LNCAP (cell line): ENCODE data around the gene C10orf105.

Experiments used
- TF ChIP-seq, protein P1 (sequence below): fragments of 450-650 bp; IDR thresholded peaks from 2 replicates; pipeline ENCODE4 v1.5.1; 2017; ENCODE audit warnings: mild to moderate bottlenecking

The C10orf105 gene

DNA sequence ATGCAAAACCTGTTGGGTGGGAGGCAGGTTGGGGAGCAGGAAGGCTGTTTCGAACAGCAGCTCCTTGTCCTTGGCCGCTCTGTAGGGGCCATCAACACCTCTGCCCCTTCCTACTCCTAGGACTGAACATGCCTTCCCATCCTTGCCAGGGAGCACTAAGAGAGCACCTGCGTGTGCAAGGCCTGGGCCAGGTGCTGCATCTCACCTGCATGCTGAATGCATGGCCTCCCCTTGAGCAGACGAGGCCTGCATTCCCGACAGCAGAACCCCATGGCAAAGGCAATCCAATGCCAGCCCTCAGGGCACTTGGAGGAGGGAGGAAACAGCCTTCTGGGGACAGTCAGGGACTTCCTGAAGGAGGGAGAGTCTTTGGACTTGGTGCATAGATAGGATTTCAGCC is 42.7 kb upstream of the C10orf105 start:
- TF ChIP-seq, protein P1, sequence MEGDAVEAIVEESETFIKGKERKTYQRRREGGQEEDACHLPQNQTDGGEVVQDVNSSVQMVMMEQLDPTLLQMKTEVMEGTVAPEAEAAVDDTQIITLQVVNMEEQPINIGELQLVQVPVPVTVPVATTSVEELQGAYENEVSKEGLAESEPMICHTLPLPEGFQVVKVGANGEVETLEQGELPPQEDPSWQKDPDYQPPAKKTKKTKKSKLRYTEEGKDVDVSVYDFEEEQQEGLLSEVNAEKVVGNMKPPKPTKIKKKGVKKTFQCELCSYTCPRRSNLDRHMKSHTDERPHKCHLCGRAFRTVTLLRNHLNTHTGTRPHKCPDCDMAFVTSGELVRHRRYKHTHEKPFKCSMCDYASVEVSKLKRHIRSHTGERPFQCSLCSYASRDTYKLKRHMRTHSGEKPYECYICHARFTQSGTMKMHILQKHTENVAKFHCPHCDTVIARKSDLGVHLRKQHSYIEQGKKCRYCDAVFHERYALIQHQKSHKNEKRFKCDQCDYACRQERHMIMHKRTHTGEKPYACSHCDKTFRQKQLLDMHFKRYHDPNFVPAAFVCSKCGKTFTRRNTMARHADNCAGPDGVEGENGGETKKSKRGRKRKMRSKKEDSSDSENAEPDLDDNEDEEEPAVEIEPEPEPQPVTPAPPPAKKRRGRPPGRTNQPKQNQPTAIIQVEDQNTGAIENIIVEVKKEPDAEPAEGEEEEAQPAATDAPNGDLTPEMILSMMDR: no peak

DNA sequence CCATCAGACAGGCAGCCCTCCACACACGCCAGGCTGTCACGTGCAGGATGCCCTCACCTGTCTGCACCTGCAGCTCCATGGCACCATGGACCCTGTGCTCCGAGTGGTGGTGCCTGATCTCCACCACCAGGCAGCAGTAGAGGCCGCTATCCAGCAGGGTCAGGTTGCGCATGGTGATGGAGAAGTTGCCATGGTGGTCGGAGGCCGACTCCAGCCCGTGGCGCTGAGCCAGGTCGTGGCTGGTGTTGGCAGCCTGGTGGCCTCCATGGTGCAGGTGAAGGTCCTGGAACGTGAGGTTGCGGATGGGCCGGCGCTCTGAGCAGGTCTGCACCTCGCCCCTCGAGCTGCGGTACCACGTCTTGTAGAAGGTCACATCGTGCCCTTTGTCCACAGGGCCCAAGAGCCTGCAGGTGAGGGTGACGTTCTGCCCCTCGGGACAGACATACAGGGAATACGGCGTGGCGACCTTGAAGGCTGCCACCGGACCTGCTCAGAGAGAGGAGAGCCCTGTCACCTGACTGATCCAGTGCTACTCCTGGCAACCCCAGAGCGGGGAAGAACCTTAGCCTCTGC is 42.0 kb upstream of the C10orf105 start:
- TF ChIP-seq, protein P1: no peak

DNA sequence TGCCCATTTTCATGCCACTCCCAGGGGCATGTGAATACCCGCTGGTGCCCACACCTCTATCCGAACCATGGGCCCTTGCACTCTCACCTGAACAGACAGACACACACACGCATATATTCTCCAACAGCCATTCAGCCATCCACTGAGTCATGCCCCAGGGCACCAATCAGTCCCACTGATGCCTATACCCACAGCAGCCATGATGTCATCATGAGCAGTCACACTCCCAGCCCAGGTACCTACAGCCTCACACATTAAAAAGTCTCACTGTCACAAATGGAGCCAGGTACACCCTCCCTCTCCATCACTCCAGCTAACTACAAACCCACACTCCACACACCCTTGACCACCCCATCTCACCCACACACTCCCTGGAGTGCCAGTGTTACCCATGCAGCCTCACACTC is 41.5 kb upstream of the C10orf105 start:
- TF ChIP-seq, protein P1: no peak

DNA sequence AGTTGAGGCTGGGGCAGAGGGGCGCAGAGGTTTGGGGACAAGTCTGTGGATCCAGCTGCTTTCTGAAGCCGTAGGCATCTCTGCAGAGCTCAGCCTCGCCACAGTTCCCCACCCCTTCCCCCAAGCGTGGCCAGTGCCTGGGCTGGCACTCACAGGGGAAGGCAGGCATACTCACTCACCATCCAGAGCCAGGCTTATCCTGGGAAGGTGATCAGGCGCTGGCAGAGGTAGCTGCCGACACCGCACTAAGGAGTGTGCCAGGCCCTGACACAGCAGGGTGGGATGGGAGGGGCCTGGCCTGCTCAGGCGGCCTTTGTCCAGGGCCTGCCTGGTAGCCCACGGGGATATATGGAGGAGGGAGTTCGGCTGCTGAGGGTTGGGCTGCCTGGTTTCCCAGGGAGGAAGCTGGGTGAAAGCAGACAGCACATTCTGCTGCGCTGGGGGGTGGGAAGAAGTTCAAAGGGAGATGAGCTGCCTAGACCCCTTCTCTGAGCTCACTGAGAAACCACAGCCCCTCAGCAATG is 37.9 kb upstream of the C10orf105 start:
- TF ChIP-seq, protein P1: no peak

DNA sequence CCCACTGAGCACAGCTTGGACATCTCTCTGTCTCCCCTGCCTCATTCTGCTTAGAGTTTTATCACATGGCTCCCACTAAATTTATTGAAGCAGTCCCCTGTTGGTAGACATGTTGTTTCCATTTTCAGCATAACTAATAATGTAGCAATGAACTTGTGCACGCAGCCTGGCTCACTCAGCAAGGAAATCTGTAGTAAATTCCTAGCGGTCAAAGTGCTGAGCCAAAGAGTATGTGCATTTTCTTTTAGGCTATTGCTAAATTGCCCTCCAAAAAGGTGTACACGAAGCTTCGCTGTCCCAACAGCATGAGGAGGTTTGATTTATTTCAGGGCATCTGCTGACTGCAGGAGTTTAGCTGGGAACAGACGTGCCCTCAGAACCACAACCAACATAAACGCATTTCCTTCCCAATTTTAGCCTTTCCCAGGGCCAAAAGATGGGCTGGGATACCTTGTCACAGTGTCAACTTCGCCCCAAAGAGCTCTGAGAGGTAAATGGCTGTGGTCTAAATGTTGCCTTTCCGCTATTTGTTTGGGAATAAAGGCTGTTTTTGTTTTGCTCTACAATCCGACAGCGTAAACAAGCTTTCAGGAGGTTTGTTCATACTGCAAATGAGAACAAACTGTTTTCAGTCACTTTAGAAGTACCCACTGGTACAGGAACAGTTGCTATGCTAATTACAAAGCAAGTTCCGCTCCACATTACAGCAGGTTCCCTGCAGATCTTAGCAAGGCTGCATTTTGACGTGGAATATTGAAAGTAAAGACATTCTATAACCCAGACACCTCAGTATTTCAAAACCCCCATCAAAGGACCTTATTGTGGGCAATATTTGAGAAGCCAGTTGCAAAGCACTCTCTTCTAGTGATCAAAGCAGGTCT is 37.0 kb upstream of the C10orf105 start:
- TF ChIP-seq, protein P1: no peak

DNA sequence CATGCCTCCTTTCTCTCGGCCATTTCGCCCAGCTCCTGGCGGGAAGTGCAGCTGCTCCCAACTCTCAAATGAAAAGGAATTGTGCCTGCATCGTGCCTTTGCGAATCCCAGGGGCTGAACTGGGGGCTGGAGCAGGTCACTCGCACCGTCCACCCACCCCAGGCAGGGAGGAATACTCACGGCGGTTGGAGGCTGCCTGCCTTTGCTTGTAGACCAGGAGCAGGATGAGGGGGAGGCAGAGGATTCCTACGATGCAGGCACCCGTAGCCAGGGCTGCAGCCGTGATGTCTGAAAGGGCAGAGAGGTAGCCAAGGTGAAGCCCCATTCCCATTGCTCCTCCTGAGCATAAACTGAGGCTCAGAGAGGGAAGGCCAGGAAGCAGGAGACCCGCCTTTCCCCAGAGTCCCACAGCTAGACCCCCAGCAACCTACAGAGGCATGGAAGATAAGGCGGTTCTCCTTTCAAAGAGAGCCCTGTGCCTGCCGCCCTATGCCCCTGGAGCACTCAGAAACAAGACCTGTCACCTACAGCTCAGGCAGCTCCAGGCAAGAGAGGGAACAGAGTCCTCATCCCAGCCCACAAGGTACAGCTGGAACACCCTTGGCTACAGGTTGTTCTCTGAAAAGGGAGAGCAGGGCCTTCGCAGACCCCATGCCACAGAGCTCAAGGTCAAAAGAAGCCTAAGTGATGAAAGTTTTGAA is 35.8 kb upstream of the C10orf105 start:
- TF ChIP-seq, protein P1: no peak

DNA sequence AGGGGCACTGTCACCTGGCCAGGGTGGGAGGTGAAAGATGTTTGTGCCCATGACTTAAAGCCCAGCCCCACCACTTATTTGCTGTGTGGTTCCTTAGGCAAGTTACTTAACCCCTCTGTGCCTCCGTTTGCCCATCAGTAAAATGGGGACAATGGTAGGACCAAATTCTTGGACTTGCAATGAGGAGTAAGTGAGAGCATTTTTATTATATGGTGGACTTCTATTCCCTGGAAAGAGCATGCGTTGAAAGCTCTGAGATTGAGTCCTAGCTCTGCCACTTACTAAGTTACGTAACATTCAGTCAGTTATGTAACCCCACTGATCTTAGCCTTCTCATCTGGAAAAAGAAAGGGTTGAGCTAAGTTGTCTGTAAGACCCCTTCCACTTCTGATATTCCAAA is 35.0 kb upstream of the C10orf105 start:
- TF ChIP-seq, protein P1: no peak
